HG02981 (cell line): ENCODE data around the gene MRS2.

Source experiments
- ATAC-seq: cut with Tn5 transposase; IDR thresholded peaks from one replicate; pipeline ENCODE4 v1.9.1; 2021; ENCODE audit warnings: mild to moderate bottlenecking, moderate library complexity; ENCODE audit not compliant: unreplicated experiment

MRS2 gene

GRCh38 chr6:24460966-24461365 lies 58.2 kb downstream of the MRS2 start:
- ATAC-seq = no peak

GRCh38 chr6:24464253-24465038 lies 61.7 kb downstream of the MRS2 start:
- no peak for ATAC-seq

GRCh38 chr6:24469811-24470210 lies 67.1 kb downstream of the MRS2 start:
- no peak for ATAC-seq

- ATAC-seq = no peak
Measured at GRCh38 chr6:24472181-24472580, 69.4 kb downstream of the MRS2 start.
